G401.6 (cell line): ENCODE data around the gene GJD2.

Experiments used
- FAIRE-seq: peaks from 2 replicates; lab custom pipeline; 2012; peaks lifted over from hg19 to GRCh38; lab: Jason Lieb, UNC

Gene GJD2

GRCh38 chr15:34724481-34724880 is 30.3 kb downstream of the GJD2 start:
- no peak for FAIRE-seq

GRCh38 chr15:34722439-34722836 is 32.4 kb downstream of the GJD2 start:
- no peak for FAIRE-seq

- FAIRE-seq, result no peak
These were observed 32.9 kb downstream of the GJD2 start for GRCh38 chr15:34721802-34722438.

GRCh38 chr15:34721157-34721801 is 33.5 kb downstream of the GJD2 start:
- FAIRE-seq, result no peak

DNA sequence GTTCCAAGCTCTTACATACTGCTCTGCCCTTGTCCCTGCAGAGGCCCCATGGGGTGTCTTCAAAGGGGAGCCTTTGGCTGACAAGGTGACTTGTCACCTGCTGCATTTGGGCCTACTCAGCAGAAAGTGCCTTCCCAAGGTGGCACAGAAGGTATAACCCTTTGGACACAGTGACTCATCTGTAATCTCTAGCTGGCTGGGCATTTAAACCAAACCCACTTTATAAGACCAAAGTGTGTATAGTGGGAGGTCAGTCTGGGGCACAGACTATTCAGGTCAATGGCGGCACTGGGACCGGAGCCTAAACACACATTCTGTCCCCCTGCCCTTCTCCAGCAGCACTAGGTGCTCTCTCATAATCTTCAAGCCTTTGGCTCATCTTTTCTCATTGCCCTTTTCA is 35.1 kb downstream of the GJD2 start:
- no peak for FAIRE-seq

DNA sequence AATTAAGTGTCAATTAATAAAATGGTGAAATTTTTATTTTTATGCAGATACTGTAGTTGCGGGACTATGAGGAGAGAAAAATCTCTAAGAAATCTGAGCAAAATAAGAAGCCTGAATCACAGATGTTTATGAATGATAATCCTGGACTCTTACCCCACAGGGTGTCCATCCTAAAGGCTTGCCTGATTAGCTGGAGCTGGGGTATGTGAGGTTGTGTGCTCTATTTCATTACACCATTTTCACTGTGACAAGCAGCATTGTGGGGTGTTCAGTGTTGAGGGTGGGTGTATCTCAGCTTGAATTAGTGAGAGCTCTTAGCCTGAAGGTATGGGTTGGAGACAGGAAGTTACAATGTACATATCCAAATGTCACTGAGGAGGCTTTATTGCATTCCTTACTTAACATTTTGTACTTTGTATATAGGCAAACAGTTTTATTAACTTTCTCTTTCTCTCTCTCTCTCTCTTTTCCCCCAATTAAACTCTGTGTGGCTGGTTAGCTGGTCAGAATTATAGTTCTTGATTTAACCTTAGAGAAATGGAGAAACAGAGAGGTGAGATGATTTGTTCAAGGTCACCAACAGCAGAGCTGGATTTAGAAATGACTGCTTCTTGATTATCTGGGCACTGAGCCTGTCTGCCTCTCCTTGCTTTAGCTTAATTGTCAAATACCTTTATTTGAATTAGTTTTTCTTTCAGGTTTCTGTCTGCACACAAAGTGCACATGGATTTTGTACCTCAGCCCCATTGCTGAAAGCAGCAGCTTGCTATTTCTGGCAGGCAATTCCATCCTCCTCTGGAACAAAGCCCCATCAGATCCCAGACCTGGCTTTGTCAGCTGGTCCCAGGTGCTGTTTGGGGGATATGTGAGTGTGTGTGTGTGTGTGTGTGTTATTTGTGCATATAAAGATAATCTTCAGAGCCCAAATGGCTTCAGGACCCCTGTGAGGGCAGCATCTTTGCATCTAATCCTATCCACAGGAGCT is 35.8 kb downstream of the GJD2 start:
- no peak for FAIRE-seq

DNA sequence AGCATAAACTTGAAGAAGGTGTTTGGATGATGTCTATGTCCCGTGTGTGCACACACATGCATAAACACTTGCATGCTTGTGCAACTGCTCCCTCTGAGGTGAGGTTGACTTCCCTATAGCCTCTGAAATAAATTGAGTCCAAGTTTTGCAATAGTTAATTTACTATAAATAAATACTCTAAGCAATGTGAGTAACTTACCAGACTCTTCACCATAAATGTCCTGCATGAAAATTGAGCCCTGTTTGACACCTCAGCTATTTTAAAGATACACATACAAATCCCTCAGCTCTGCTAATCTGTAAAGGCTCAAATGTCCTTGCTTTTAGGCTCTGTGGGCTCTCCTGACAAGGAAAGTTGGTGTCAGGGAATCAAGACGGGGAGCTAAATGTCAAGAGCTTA is 37.1 kb downstream of the GJD2 start:
- FAIRE-seq, result no peak

- no peak for FAIRE-seq
These were observed 38.7 kb downstream of the GJD2 start for GRCh38 chr15:34716111-34716510.

DNA sequence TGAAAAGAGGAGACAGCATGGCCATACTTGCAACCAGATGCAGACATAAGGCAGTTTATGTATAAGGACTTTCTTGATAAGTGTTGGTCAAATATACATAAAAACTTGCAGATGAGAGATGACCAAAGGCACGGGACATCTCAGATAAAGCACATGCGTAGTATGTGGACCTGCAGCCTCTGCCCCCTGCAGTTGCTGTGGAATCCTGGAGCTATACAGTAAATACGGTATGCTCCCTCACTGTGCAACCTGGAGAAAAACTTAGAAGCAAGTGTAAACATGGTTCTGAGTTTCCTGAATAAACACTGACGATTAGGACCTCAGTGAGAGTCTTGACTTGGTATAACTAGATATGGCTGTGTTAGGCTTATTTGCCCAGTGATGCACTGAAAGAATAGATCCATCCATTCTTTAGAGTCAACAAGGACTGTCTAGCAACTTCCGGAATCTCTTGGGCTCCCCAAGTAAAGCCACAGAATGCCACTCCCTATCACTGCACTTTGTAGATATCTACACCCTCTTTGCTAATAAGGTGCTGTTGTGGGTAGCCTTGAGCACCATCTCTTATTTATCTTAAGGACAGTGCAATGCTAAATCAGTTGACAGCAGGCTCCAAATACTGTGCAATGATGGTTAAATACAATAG is 40.2 kb downstream of the GJD2 start:
- no peak for FAIRE-seq

DNA sequence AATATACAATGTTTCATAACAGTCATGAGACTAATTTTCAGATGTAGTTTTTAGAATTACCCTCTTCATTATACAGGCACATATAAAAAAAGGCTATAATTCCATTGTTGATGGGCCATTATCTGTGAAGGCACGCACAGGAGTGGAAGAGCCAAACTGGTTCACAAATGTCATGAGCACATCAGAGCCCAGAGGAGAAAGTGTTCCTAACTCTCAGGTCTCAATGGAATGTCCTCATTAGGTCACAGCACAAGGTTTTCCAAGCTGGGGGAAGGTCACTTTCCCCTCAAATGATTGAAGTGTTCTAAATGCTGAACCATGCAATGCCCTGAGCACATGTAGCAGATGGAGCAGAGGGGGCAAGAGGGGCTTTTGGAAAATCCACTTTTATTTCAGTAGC is 41.2 kb downstream of the GJD2 start:
- no peak for FAIRE-seq

DNA sequence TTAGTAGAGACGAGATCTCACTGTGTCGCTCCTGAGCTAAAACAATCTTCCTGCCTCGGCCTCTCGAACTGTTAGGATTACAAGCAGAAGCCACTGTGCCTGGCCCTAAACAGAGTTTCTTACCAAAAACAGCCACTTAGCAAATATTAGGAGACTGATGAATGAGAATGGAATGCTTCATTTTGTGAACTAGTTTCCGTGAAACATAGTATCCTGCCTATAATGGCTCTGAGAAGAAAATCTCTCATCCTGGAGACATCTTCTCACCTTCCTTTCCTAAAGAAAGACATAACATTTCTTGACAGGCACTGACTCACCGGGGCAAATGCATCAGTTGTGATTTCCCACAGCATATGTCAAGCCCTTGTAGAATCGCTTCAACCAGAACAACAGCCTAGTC is 44.9 kb downstream of the GJD2 start:
- no peak for FAIRE-seq

DNA sequence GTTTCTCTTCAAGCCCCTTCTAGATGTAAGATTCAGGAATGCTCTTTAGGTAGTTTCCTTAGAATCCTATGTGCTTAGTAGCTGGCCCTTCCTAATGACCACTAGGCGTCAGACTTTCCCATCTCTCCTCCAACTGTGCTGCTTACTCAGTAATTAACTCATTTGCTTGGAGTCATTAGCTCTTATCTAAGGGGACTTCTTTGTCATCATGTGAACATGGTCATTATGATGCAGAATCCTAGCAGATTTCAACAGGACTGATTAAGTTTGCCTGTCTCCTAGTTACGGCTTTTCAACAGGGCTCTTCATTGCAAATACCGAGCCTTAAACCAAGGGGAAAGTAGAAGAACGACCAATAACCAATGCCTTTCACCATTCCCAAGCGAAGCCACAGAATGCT is 46.4 kb downstream of the GJD2 start:
- peak; percentile 37 for FAIRE-seq

- FAIRE-seq, result no peak
These were observed 53.3 kb downstream of the GJD2 start for GRCh38 chr15:34701536-34701935.
